SU-DHL-6 (cell line): Measurements from ENCODE around the gene SSRP1.
"Not testable (repeated sequence)": the region's sequence is repeated elsewhere in the genome, so short reads cannot be mapped to it uniquely, and the experiment has no call there.

Source experiments
- EZH2phosphoT487 ChIP-seq: fragments of 200-600 bp; sonication (generic), shearing (Covaris generic); conservative IDR thresholded peaks from 2 replicates; pipeline ENCODE4 v1.6.1; 2018; ENCODE audit warnings: mild to moderate bottlenecking, antibody characterized with exemption, low read length, moderate library complexity, mixed read lengths
- TF ChIP-seq, protein P1 (sequence below): fragments of 200-600 bp; sonication (generic); IDR thresholded peaks from one replicate; pipeline ENCODE4 v1.5.1; 2017; ENCODE audit warnings: antibody characterized with exemption, mild to moderate bottlenecking, low read length, moderate library complexity; ENCODE audit not compliant: insufficient read depth, poor library complexity, severe bottlenecking

DNA sequence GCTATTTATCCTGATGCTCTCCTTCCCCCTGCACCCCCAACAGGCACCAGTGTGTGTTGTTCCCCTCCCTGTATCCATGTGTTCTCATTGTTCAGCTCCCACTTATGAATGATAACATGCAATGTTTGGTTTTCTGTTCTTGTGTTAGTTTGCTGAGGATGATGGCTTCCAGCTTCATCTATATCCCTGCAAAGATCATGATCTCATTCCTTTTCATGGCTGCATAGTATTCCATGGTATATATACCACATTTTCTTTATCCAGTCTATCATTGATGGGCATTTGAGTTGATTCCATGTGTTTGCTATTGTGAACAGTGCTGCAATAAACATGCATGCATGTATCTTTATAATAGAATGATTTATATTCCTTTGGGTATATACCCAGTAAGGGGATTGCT, 25.7 kb upstream of the SSRP1 start:
- TF ChIP-seq, protein P1, sequence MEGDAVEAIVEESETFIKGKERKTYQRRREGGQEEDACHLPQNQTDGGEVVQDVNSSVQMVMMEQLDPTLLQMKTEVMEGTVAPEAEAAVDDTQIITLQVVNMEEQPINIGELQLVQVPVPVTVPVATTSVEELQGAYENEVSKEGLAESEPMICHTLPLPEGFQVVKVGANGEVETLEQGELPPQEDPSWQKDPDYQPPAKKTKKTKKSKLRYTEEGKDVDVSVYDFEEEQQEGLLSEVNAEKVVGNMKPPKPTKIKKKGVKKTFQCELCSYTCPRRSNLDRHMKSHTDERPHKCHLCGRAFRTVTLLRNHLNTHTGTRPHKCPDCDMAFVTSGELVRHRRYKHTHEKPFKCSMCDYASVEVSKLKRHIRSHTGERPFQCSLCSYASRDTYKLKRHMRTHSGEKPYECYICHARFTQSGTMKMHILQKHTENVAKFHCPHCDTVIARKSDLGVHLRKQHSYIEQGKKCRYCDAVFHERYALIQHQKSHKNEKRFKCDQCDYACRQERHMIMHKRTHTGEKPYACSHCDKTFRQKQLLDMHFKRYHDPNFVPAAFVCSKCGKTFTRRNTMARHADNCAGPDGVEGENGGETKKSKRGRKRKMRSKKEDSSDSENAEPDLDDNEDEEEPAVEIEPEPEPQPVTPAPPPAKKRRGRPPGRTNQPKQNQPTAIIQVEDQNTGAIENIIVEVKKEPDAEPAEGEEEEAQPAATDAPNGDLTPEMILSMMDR: not testable (repeated sequence)
- TF ChIP-seq EZH2phosphoT487: not testable (repeated sequence)
